ENCODE measurements around the gene NUDT16L1. TPM values are rescaled to one million over a fixed set of nuclear protein-coding genes. Genes with fewer than 3 reads are reported as not detected.

NUDT16L1 gene
- total RNA-seq, 1 experiment from 2014 or later, result 21.8 TPM

GRCh38 chr16:4651827-4652226 is 41.5 kb upstream of the NUDT16L1 start:
- BruUV-seq (replicated peaks), result no TSS peak
- Mint-ChIP-seq H3K4me3 (ENCODE audit: unreplicated experiment) (no peak overlapping the region), H3K4me1 (ENCODE audit: insufficient read depth, unreplicated experiment) (no peaks in the 10 kb centered on the region), H3K9me3 (ENCODE audit: unreplicated experiment) (no peaks in the 10 kb centered on the region), H3K36me3 (ENCODE audit: insufficient read depth, unreplicated experiment) (peaks cover 47% of the 10 kb centered on the region), H3K27me3 (ENCODE audit: insufficient read depth, unreplicated experiment) (no peaks in the 10 kb centered on the region), H3K27ac (ENCODE audit: low read depth, unreplicated experiment) (no peak overlapping the region)
- ChIA-PET POLR2A (no interaction called here), CTCF (interaction anchor here (0.8 to 1.9 kb wide), 4 partner anchors 9 to 19 kb away, joined by 3 to 9 read pairs (median 6); no protein-coding TSS in a partner anchor)
- intact Hi-C loops (cut with micrococcal nuclease), result no loop called here
- no peak for TF ChIP-seq CTCF (IDR thresholded peaks at IDR 0.05; ENCODE audit: unreplicated experiment)
- DNase-seq (ENCODE audit: unreplicated experiment), result no peak

- Mint-ChIP-seq H3K4me1 (ENCODE audit: insufficient read depth, unreplicated experiment) (no peaks in the 10 kb centered on the region), H3K27me3 (ENCODE audit: insufficient read depth, unreplicated experiment) (no peaks in the 10 kb centered on the region), H3K9me3 (ENCODE audit: unreplicated experiment) (no peaks in the 10 kb centered on the region), H3K27ac (ENCODE audit: low read depth, unreplicated experiment) (no peak overlapping the region), H3K4me3 (ENCODE audit: unreplicated experiment) (no peak overlapping the region), H3K36me3 (ENCODE audit: insufficient read depth, unreplicated experiment) (peaks cover 54% of the 10 kb centered on the region)
- no peak for TF ChIP-seq CTCF (IDR thresholded peaks at IDR 0.05; ENCODE audit: unreplicated experiment)
- no peak for DNase-seq (ENCODE audit: unreplicated experiment)
- ChIA-PET CTCF (interaction anchor here (0.6 kb wide), 1 partner anchor 24 kb away, joined by 3 read pairs; no protein-coding TSS in a partner anchor), POLR2A (no interaction called here)
- no TSS peak for BruUV-seq (replicated peaks)
- intact Hi-C loops (cut with micrococcal nuclease), result no loop called here
Measured at GRCh38 chr16:4652561-4652960, 40.8 kb upstream of the NUDT16L1 start.

DNA sequence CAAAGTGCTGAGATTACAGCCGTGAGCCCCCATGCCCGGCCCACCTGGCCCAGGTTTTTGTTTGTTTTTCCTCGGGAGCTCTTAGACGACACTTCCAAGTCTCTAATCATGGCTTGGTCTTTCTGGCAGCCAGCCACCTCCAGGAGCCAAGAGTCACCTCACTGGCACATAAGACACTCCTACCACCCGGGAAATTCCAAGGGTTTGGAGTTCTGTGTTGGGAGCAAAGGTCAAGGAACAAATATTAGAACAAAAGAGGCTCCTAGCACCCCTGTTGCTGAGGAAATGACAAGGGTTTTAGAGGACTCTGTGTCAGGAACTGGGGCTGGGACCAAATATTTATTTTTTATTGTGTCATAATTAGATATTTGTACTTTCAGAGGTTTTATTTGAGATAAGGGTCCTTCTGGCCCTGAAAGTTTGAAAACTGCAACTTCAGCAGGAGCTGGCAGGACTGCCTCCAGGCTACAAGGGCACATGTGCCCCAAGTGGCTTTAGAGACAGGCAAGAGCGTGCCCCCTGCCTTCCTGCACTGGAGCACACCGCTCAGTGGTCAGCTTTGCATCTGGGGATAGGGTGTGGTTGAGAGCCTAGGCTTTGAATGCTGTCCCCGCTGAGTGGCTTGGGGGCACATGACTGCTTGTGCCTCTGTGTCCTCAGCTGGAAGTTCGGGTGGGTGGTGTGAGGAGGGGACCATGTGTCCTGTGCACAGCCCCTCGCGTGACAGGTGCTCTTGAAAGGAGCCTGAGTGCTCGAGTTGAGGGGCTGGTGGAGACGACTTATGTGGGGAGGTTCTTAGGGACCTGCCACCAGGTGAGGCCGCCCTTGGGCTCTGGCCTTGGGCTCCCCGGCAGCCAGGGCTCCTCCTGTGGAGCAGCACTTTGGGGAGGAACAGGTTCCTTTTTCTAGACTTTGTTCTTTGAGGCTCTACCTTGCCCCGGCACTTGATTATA is 39.1 kb upstream of the NUDT16L1 start:
- TF ChIP-seq CTCF (IDR thresholded peaks at IDR 0.05; ENCODE audit: unreplicated experiment), result no peak
- no peak overlapping the region for H3K4me3 Mint-ChIP-seq (ENCODE audit: unreplicated experiment)
- H3K4me1 Mint-ChIP-seq (ENCODE audit: insufficient read depth, unreplicated experiment), result no peaks in the 10 kb centered on the region
- ChIA-PET CTCF (interaction anchor here (0.6 to 1.1 kb wide), 4 partner anchors 24 to 136 kb away, joined by 4 to 6 read pairs (median 4); partner anchors contain the start of gene MGRN1), POLR2A (no interaction called here)
- no peak overlapping the region for H3K27ac Mint-ChIP-seq (ENCODE audit: low read depth, unreplicated experiment)
- DNase-seq (ENCODE audit: unreplicated experiment), result no peak
- no peaks in the 10 kb centered on the region for H3K9me3 Mint-ChIP-seq (ENCODE audit: unreplicated experiment)
- no TSS peak for BruUV-seq (replicated peaks)
- H3K36me3 Mint-ChIP-seq (ENCODE audit: insufficient read depth, unreplicated experiment), result peaks cover 69% of the 10 kb centered on the region
- intact Hi-C loops (cut with micrococcal nuclease), result no loop called here
- no peaks in the 10 kb centered on the region for H3K27me3 Mint-ChIP-seq (ENCODE audit: insufficient read depth, unreplicated experiment)

- POLR2A ChIA-PET, result interaction anchor here (0.6 kb wide), 1 partner anchor 167 kb away, joined by 3 read pairs; no protein-coding TSS in a partner anchor
- no TSS peak for BruUV-seq (replicated peaks)
- CTCF ChIA-PET, result interaction anchor here (0.6 to 0.8 kb wide), 2 partner anchors 28 to 31 kb away, joined by 3 to 4 read pairs; partner anchors contain the start of gene MGRN1
- H3K27me3 Mint-ChIP-seq (ENCODE audit: insufficient read depth, unreplicated experiment), result no peaks in the 10 kb centered on the region
- intact Hi-C loops (cut with micrococcal nuclease), result no loop called here
- no peak overlapping the region for H3K27ac Mint-ChIP-seq (ENCODE audit: low read depth, unreplicated experiment)
- H3K36me3 Mint-ChIP-seq (ENCODE audit: insufficient read depth, unreplicated experiment), result peaks cover 75% of the 10 kb centered on the region
- DNase-seq (ENCODE audit: unreplicated experiment), result no peak
- H3K4me3 Mint-ChIP-seq (ENCODE audit: unreplicated experiment), result no peak overlapping the region
- TF ChIP-seq CTCF (IDR thresholded peaks at IDR 0.05; ENCODE audit: unreplicated experiment), result no peak
- H3K9me3 Mint-ChIP-seq (ENCODE audit: unreplicated experiment), result no peaks in the 10 kb centered on the region
- no peaks in the 10 kb centered on the region for H3K4me1 Mint-ChIP-seq (ENCODE audit: insufficient read depth, unreplicated experiment)
Measured at GRCh38 chr16:4654964-4655590, 38.3 kb upstream of the NUDT16L1 start.

All from MCF 10A (cell line).